K562 (cell line): ENCODE data around the gene HPN. TPM values are rescaled to one million over a fixed set of nuclear protein-coding genes. Genes with fewer than 3 reads are reported as not detected.
A peak's percentile ranks its signal among the peaks of the same experiment; 100 is the strongest.

ENCODE experiments used
- CEBPG ChIP-seq, 3 experiments: fragments of 200-800 bp in 1 of 3; sonication (Bioruptor generic) in 1 of 3; sonication (generic) in 1 of 3; formaldehyde crosslinking in 1 of 3; IDR thresholded peaks in 2 of 3; conservative IDR thresholded peaks in 1 of 3; 2 replicates each; pipeline versions ENCODE4 v1.6.1 to v1.8.0; 2016 to 2022; ENCODE audit warnings: missing compliant biosample characterization in 2 of 3, missing genetic modification characterization in 2 of 3, mild to moderate bottlenecking in 1 of 3, missing genetic modification reagents in 1 of 3
- CHD1 ChIP-seq: fragments of 200-600 bp; sonication (generic); IDR thresholded peaks from one replicate; pipeline ENCODE4 v1.6.1; 2012; ENCODE audit warnings: mild to moderate bottlenecking, moderate library complexity, low read length, inconsistent platforms
- CHD4 ChIP-seq: fragments of 200-600 bp; sonication (generic); IDR thresholded peaks from 3 replicates; pipeline ENCODE4 v1.6.1; 2012; ENCODE audit warnings: low read depth, mild to moderate bottlenecking, mixed read lengths, low read length, inconsistent platforms; ENCODE audit not compliant: insufficient read depth, insufficient replicate concordance, poor library complexity, severe bottlenecking
- CXXC5 ChIP-seq: fragments of 250-450 bp; sonication (Bioruptor Pico); IDR thresholded peaks from 2 replicates; pipeline ENCODE4 v1.8.0; 2022; ENCODE audit warnings: inconsistent platforms, mild to moderate bottlenecking, moderate library complexity
- DPF2 ChIP-seq: fragments of 450-650 bp; IDR thresholded peaks from 2 replicates; pipeline ENCODE4 v1.6.1; 2016
- E2F3 ChIP-seq: fragments of 250-450 bp; sonication (Bioruptor Pico); IDR thresholded peaks from 2 replicates; pipeline ENCODE4 v1.4.0; 2020; ENCODE audit warnings: mild to moderate bottlenecking
- EGR1 ChIP-seq: fragments of 450-650 bp; conservative IDR thresholded peaks from 2 replicates; pipeline ENCODE4 v1.6.1; 2017; ENCODE audit warnings: mild to moderate bottlenecking
- ETV1 ChIP-seq: fragments of 450-650 bp; conservative IDR thresholded peaks from 2 replicates; pipeline ENCODE4 v1.6.1; 2016; ENCODE audit warnings: missing genetic modification characterization, control low read depth, low read depth, missing compliant biosample characterization
- GABPA ChIP-seq: fragments of 200-800 bp; sonication (Bioruptor generic); conservative IDR thresholded peaks from 2 replicates; pipeline ENCODE4 v1.6.1; 2016; ENCODE audit warnings: low read depth, missing genetic modification characterization, missing compliant biosample characterization
- HCFC1 ChIP-seq: IDR thresholded peaks from 2 replicates; pipeline ENCODE4 v1.6.1; 2012; ENCODE audit warnings: low read depth, low read length, improper control_type of control experiment
- HLTF ChIP-seq: fragments of 450-650 bp; IDR thresholded peaks from 2 replicates; pipeline ENCODE4 v1.6.1; 2016
- KLF1 ChIP-seq: fragments of 450-650 bp; IDR thresholded peaks from 2 replicates; pipeline ENCODE4 v1.6.1; 2016; ENCODE audit warnings: missing genetic modification characterization, missing compliant biosample characterization
- KLF13 ChIP-seq: fragments of 450-650 bp; IDR thresholded peaks from 2 replicates; pipeline ENCODE4 v1.6.1; 2016; ENCODE audit warnings: missing genetic modification characterization, low read depth, mild to moderate bottlenecking, missing compliant biosample characterization, moderate library complexity, borderline replicate concordance
- NFRKB ChIP-seq: fragments of 450-650 bp; IDR thresholded peaks from 2 replicates; pipeline ENCODE4 v1.6.1; 2016; ENCODE audit warnings: low read depth
- OTX1 ChIP-seq: fragments of 450-650 bp; formaldehyde crosslinking; IDR thresholded peaks from 2 replicates; pipeline ENCODE4 v1.4.0; 2022; ENCODE audit warnings: mild to moderate bottlenecking
- POLR2H ChIP-seq: IDR thresholded peaks from 2 replicates; pipeline ENCODE4 v1.6.1; 2016; ENCODE audit warnings: missing genetic modification characterization, low read depth, mild to moderate bottlenecking, control low read depth, missing compliant biosample characterization, moderate library complexity
- SPI1 ChIP-seq: IDR thresholded peaks from 2 replicates; pipeline ENCODE4 v1.6.1; 2011; ENCODE audit warnings: low read depth, low read length, control low read depth, borderline replicate concordance
- TEAD1 ChIP-seq, 2 experiments: fragments of 450-650 bp in 1 of 2; sonication (generic) in 1 of 2; formaldehyde crosslinking; IDR thresholded peaks; 2 replicates each; pipeline versions ENCODE4 v1.4.0 to v1.8.0; 2020 to 2022; ENCODE audit warnings: mild to moderate bottlenecking in 2 of 2, missing genetic modification reagents in 1 of 2
- VEZF1 ChIP-seq: fragments of 200-800 bp; sonication (Bioruptor generic); IDR thresholded peaks from 2 replicates; pipeline ENCODE4 v1.6.1; 2017; ENCODE audit warnings: missing genetic modification characterization, missing compliant biosample characterization
- XRCC4 ChIP-seq: IDR thresholded peaks from one replicate; pipeline ENCODE4 v1.6.1; 2011; ENCODE audit not compliant: insufficient read depth, insufficient read length; ENCODE audit errors: extremely low read depth
- ZNF140 ChIP-seq: fragments of 250-450 bp; sonication (Bioruptor Pico); IDR thresholded peaks from 2 replicates; pipeline ENCODE4 v1.8.0; 2021; ENCODE audit warnings: moderate library complexity, mild to moderate bottlenecking, inconsistent platforms
- ZNF384 ChIP-seq: IDR thresholded peaks from 2 replicates; pipeline ENCODE4 v1.6.1; 2012; ENCODE audit warnings: low read depth, low read length, improper control_type of control experiment
- ZNF586 ChIP-seq: fragments of 450-650 bp; formaldehyde crosslinking; conservative IDR thresholded peaks from 2 replicates; pipeline ENCODE4 v1.4.0; 2020; ENCODE audit warnings: mild to moderate bottlenecking, moderate library complexity
- polyA plus RNA-seq, 8 experiments: library from polyadenylated mRNA; depleted of rRNA in 4 of 8; stranded (reverse) in 5 of 8; unstranded in 3 of 8; fragments of >200 nt; fragmentation: Nextera tagmentation in 2 of 8; fragmentation: Illumina TruSeq in 1 of 8; extraction: Ambion mirVana in 2 of 8; extraction: Trizol in 1 of 8; gene quantifications; 2 replicates each; pipeline versions ENCODE4 v1.2.1 to v1.2.3, GENCODE V29; 2011 to 2014; ENCODE audit warnings: inconsistent platforms in 1 of 8, missing spikeins in 1 of 8
- total RNA-seq, 7 experiments: library from RNA; depleted of rRNA in 6 of 7; stranded (reverse); fragments of >200 nt in 6 of 7; fragmentation: Illumina TruSeq in 2 of 7; extraction: Trizol in 2 of 7; gene quantifications; 2 replicates each; pipeline versions ENCODE4 v1.2.1 to v1.2.3, GENCODE V29; 2011 to 2021; ENCODE audit warnings: low replicate concordance in 1 of 7
- TF ChIP-seq, protein P1 (sequence below): sonication (generic); formaldehyde crosslinking; IDR thresholded peaks from 2 replicates; pipeline ENCODE4 v1.8.0; 2022; ENCODE audit warnings: mild to moderate bottlenecking, missing genetic modification reagents
- TF ChIP-seq, protein P2 (sequence below): fragments of 250-450 bp; sonication (Bioruptor Pico); IDR thresholded peaks from 2 replicates; pipeline ENCODE4 v1.5.1; 2021; ENCODE audit warnings: mild to moderate bottlenecking

Gene HPN
- total and polyA plus RNA-seq, 9 of the 15 experiments (the other 6 are each of a cell fraction or from before 2014, with no cell fraction given), result 0.10 to 0.20 TPM; not detected in 7

GRCh38 chr19:34999498-35000337 is 41.8 kb upstream of the HPN start, which contains the start of gene GRAMD1A (continued):
- TF ChIP-seq, protein P1, sequence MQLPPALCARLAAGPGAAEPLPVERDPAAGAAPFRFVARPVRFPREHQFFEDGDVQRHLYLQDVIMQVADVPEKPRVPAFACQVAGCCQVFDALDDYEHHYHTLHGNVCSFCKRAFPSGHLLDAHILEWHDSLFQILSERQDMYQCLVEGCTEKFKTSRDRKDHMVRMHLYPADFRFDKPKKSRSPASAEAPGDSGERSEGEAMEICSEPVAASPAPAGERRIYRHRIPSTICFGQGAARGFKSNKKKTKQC (CRISPR knock-in tag), result peak; percentile 49; the same call in 1 of the 2 replicates
- TF ChIP-seq POLR2H (tag) (no peak), HCFC1 (no peak), E2F3 (no peak), EGR1 (peak; percentile 58), CXXC5 (CRISPR knock-in tag) (peak; percentile 31), XRCC4 (no peak), TEAD1 (CRISPR knock-in tag; IDR thresholded peaks at IDR 0.05) (0 out of 4 replicates have a peak, but pooled peaks of 1 of the 2 experiments have one; percentile 44), NFRKB (peak; percentile 36; the same call in 1 of the 2 replicates), GABPA (no peak), OTX1 (CRISPR knock-in tag) (peak; percentile 51; the same call in 1 of the 2 replicates), ZNF586 (CRISPR knock-in tag) (no peak), KLF13 (tag) (no peak), ETV1 (tag) (no peak), DPF2 (peak; percentile 43), KLF1 (tag) (no peak), VEZF1 (CRISPR knock-in tag) (peak; percentile 97), ZNF140 (CRISPR knock-in tag) (no peak), CHD4 (no peak), HLTF (no peak), CHD1 (peak; percentile 84), ZNF384 (no peak), CEBPG (CRISPR knock-in tag; IDR thresholded peaks at IDR 0.05) (no peak), CEBPG (tag; conservative IDR thresholded peaks at IDR 0.05 in 1 of 2, IDR thresholded peaks at IDR 0.05 in 1 of 2) (no peak), SPI1 (peak; percentile 24; the same call in 1 of the 2 replicates)
- TF ChIP-seq, protein P2, sequence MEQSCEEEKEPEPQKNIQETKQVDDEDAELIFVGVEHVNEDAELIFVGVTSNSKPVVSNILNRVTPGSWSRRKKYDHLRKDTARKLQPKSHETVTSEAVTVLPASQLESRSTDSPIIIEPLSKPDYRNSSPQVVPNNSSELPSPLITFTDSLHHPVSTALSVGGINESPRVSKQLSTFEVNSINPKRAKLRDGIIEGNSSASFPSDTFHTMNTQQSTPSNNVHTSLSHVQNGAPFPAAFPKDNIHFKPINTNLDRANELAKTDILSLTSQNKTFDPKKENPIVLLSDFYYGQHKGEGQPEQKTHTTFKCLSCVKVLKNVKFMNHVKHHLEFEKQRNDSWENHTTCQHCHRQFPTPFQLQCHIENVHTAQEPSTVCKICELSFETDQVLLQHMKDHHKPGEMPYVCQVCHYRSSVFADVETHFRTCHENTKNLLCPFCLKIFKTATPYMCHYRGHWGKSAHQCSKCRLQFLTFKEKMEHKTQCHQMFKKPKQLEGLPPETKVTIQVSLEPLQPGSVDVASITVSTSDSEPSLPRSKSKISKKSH, result no peak
